Fibroblast of the aortic adventitia (primary cell): ENCODE data around the gene TEX26. TPM values are rescaled to one million over a fixed set of nuclear protein-coding genes. Genes with fewer than 3 reads are reported as not detected.

Source experiments
- DNase-seq: peaks from one replicate; pipeline ENCODE4 v3.0.0-alpha.2; 2010; ENCODE audit warnings: low read depth
- H3K4me3 ChIP-seq: 2 replicates; pipeline ENCODE4 v1.5.1; 2011; ENCODE audit warnings: low read depth, mild to moderate bottlenecking, control low read depth, low read length, moderate library complexity
- total RNA-seq: library from RNA; depleted of rRNA; stranded (reverse); fragments of >200 nt; gene quantifications from 2 replicates; pipeline ENCODE4 v1.2.3, GENCODE V29; 2012; ENCODE audit warnings: low replicate concordance
- TF ChIP-seq, protein P1 (sequence below): IDR thresholded peaks from 2 replicates; pipeline ENCODE4 v1.5.1; 2011; ENCODE audit warnings: mild to moderate bottlenecking, low read length, control low read depth, inconsistent platforms; ENCODE audit not compliant: insufficient read depth

TEX26 gene
- total RNA-seq, 1 donor: not detected

DNA sequence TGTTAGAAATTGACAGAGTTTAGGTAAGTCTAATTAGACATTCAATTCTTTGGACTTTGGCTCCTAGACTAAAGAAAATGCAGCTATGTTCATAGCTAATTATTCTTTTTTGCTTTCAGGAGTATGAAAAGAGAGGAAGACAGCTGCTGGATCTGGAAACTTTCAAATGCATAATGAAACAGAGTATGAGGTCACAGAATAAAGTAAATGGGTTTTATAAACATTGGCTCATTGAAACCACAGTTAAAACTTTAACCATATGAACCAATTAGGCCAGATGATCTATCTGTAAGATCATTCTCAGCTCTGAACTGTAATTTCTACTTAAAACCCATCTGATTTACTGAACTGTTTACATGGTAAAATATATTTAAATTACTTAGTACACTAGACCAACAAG is 82.7 kb downstream of the TEX26 start:
- DNase-seq: no peak
- H3K4me3 ChIP-seq: no peak overlapping the region
- TF ChIP-seq, protein P1, sequence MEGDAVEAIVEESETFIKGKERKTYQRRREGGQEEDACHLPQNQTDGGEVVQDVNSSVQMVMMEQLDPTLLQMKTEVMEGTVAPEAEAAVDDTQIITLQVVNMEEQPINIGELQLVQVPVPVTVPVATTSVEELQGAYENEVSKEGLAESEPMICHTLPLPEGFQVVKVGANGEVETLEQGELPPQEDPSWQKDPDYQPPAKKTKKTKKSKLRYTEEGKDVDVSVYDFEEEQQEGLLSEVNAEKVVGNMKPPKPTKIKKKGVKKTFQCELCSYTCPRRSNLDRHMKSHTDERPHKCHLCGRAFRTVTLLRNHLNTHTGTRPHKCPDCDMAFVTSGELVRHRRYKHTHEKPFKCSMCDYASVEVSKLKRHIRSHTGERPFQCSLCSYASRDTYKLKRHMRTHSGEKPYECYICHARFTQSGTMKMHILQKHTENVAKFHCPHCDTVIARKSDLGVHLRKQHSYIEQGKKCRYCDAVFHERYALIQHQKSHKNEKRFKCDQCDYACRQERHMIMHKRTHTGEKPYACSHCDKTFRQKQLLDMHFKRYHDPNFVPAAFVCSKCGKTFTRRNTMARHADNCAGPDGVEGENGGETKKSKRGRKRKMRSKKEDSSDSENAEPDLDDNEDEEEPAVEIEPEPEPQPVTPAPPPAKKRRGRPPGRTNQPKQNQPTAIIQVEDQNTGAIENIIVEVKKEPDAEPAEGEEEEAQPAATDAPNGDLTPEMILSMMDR: no peak

DNA sequence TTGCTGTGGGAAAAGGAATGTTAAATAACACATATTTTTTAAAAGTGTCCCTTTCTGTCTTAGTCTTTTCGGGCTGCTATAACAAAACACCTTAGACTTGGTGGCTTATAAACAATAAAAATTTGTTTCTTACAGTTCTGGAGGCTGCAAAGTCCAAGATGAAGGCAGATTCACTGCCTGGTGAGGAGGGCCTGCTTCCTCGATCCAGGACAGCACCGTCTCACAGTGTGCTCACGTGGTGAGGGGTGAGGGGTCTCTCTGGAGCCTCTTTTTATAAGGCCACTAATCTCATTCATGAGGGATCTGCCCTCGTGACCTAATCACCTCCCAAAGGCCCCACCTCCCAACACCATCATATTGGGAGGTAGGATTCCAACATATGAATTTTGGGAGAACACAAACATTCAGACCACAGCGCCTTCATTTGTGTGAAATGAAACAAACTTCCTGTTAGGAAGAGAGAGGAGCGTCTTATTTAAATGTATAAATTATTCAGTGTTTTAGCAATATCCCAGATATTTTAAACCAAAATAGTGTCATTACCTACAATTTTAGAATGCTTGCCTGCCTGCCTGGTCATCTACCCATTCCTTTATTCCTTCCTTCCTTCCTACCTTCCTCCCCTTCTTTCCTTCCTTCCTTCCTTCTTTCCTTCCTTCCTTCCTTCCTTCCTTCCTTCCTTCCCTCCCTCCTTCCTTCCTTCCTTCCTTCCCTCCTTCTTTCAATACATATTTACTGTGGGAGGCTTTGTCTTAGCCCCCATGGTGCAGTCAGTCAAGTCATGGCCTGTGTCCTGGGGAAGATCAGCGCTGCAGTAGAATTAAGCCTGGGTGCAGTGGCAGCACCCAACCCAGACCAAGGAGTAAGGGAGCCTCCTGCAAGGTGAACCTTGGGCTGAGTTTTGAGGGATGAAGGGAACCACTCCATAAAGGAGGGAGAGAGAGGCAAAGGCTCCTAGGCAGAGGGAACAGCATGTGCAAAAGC is 84.2 kb downstream of the TEX26 start:
- TF ChIP-seq, protein P1: no peak
- no peak for DNase-seq
- no peak overlapping the region for H3K4me3 ChIP-seq

DNA sequence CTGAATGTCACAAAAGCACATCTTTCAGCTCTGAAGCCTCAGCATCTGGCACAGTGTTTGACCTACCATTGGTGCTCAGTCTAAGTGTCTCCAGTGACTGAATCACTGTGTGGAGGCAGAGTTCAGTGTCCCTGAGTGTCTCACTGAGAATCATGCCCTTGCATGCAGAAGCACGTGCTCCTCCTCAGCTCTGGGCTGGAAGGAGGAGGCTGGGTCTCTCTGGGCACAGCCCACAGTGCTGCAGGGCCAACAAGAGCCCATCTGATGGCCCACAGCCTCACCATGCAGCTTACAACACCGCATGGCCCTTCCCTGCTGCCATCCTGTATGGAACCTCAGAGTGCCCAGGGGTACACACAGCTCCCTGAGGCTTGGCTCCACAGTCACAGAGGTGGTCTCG is 86.1 kb downstream of the TEX26 start:
- DNase-seq: no peak
- TF ChIP-seq, protein P1: no peak
- no peak overlapping the region for H3K4me3 ChIP-seq

DNA sequence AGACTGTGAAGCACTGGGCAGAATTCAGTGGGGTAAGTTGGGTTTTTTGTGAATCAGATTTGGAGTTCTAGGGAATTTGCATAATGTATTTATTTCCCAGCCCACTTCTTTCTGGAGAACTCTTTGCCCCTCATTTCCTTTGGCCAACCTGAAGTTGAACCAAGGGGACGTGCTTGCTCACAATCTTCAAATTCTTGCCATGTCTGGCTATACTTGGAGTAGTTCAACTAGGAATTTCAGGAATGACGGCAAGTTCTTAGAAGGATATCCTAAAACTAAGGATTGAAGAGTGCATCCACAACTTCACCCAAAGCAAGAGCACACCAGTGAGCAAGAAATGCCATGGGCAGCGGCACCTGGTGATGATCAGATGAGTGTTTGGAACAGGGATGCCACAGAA is 88.5 kb downstream of the TEX26 start:
- no peak for DNase-seq
- H3K4me3 ChIP-seq: no peak overlapping the region
- TF ChIP-seq, protein P1: no peak

DNA sequence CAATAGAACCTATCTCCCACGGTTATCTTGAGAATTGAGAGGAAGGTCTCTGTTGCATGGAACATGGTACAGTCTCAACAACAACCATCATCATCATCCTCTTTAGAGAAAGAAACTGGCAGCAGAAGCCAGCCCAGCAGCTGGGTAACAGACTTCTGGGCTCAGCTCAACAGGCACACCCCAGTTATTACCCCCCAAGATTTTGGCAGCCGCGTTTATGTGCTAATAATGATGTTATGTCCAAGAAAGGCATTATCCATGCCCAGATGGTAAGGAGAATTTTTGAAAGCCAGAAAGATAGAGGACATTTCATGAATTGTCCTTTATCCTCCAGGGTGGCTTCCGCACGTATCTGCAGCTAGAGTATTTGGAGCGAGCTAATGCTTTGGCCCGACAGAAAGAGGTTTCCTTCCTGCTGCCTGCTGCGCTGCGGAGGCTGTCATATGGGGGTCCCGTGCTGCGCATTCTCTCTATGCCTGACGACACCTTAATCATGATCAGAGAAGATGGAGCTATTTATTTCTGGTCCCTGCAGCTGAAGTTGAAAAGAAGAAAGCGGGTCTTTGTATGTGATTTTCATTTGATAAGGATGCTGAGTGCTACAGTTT is 89.9 kb downstream of the TEX26 start:
- TF ChIP-seq, protein P1: no peak
- no peak for DNase-seq

DNA sequence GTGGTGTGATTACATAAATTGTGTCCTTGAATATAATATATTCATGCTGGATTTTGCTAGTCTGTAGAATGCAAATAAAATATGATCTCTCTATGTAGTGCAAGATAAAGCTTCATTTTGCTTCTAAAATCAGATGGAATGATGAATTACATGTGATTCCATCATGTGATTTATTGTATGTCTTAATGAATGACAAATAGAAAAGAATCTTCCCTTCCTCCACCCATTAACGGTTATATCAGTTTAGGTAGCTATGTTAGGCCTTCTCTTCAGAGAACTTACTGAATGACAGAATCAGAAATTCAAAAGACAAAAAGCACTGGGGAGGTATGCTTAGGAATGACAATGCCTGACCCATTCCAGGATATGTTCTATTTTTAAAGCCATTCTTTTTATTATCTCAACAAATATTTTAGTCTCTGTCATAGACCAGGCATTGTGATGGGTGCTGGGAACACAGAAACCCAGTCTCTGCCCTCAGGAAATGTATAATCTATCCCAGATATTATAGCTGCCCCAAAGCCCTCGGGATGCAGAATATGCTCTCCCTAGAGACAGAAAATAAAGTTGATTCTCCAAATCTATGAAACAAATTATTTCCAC is 90.6 kb downstream of the TEX26 start:
- H3K4me3 ChIP-seq: no peak overlapping the region
- TF ChIP-seq, protein P1: no peak
- peak; percentile 54 for DNase-seq

More for the DNA sequence above, 89.9 kb downstream of the TEX26 start:
- no peak overlapping the region for H3K4me3 ChIP-seq

Other genes starting within 250 kb of the TEX26 start
- not detected in 2 replicates for gene ALOX5AP, start 197.1 kb upstream of the TEX26 start, total RNA-seq
- gene MEDAG, start 26.4 kb upstream of the TEX26 start, total RNA-seq: 122 and 325 TPM in 2 replicates
- gene HSPH1, start 229.2 kb downstream of the TEX26 start, total RNA-seq: 51.8 and 69.9 TPM in 2 replicates